ENCODE data around the gene CELF2.

CELF2 gene

GRCh38 chr10:11063856-11064255 lies 46.2 kb downstream of the CELF2 start:
- no peak for DNase-seq

DNA sequence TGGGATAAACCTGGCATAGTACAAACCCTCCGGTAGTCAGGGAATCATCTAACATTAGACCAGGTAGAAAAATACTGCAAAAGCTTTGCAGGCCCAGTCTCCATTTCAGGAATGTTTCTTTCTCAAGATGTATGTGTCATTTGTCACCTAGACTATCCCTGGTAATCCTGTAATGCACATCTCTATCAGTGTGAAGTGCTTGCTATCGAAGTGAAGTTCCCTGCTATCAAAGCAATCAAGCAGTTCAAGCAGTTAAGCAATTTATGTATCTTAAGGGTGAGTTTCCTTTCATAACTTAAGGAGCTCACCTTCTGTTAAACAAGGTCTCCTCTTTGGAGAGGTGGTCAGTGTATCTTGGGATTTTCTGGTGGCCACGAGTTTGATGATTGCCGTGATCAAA lies 47.2 kb downstream of the CELF2 start:
- no peak for DNase-seq

GRCh38 chr10:11065567-11065966 lies 47.9 kb downstream of the CELF2 start:
- no peak for DNase-seq

DNA sequence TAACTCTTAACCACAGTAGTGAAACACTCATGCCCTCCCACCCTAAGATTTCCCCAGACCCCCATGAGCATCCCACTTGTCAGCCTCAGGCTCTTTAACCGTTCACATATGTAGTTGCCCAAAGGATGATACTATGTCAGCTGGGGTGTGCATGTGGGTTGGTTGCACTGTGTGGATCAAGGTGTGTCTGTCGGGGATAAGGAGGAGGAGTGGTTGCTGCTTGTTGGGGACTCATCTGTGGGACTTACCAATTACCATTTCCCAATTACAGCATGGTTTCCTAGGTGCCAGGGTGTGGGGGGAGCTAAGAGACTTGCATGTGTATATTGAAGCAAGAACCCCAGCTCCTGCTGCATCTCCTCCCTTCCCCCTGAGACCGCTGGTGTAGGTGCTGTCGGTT lies 48.8 kb downstream of the CELF2 start:
- no peak for DNase-seq

DNA sequence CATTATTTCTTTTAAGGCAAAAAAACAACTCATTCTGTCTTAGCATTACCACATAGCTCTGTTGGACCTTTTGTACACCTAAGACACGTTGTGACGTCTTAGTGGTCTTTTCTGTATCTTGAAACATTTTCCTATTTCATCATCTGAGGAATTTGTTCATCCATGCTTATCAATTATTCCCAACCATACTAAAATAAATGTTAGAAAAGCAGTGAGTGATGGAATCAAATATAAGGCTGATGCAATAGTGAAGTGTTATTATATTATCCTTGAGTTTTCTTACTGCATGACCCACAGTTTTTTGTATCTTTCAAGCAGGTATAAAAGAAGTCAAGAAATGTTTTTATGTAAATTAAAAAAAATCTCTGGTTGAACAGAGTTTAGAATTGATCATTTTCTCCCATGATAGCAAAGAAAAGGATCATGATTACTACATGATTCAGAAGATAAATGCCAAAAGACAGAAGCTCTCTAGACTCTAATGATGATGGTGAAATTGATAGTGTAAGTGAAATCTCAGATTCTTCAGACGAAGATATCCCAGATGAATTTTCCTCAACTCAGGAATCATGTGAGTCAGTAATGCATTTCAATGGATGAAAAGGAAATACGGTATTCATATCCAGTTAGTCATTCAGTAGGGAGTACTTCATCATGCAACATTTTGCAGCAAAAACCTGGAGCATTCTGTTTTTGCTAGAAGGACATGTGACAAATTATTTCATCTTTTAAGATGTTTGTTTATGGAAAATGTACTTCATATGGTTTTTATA lies 51.4 kb downstream of the CELF2 start:
- no peak for DNase-seq

- DNase-seq = no peak
Measured at GRCh38 chr10:11073410-11073809, 55.7 kb downstream of the CELF2 start.

DNA sequence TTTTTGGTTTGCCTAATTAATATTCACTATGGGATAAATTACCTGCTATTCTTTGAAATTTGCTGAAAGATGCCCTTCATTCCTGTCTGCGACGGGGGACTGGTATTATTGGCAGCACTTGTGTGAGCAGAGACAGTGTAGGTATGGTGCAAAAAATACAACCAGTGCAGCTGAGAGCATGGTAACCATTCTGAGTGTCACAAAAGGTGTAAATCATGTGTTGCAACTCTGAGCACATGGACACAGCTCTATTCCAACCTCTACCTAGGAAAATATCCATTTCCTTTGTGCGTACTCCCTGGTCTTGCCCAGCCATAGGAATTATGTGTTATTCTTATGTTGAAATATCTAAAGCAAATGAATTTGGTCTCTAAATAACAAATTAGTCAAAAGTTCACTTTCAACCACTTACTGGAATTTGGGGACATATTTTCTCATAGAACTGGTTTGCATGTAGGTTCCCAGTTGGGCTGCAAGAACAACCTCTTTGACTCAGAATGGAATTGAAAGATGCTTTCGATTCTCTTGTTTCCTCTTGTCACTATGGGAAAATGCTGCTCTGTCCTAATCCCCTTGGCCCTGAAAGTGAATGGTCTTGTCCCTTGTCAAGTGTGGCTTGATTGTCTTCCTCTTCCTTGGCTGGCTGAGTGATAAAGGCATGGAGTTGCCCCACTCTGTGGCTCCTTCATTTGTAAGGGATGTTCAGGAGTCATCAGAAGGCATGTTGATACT lies 57.0 kb downstream of the CELF2 start:
- DNase-seq = peak; percentile 9

DNA sequence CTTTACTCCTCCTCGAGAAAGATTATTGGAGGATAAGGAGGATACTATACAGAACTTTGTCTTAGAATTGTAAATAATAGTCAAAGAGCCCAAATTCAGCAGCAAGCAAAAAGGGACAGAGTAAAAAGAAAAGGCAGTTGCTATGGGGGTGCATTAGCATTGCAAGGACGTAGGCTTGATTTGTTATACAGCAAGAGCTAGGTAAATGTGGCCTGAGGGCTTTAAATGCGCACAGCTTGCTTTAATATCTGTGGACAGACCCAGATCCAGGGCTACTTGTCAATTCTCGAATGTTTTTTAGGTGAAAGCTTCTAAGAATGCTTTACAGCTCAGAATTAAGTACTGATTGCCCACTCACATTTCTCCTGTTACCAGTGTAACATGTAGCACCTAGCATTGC lies 58.5 kb downstream of the CELF2 start:
- no peak for DNase-seq

DNA sequence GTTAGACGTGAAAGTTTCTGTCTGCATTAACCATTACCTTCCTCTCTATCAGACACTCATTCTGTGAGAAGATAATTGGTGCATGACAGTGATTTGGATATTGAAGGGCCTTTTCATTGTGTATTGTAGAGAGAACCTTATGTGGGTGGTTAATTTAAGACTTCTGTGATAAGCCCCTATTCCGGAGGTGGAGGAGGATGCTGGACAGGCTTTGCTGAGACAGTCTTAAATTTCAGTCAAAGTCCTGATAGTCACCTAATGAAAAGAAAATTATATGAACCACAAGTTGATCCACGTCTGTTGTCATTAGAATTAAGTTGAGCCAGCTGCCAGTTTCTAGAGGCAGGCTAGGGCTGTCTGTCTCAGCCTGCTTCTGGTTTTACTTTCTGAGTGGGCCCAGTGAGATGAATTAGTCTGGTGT lies 62.9 kb downstream of the CELF2 start:
- DNase-seq = no peak

DNA sequence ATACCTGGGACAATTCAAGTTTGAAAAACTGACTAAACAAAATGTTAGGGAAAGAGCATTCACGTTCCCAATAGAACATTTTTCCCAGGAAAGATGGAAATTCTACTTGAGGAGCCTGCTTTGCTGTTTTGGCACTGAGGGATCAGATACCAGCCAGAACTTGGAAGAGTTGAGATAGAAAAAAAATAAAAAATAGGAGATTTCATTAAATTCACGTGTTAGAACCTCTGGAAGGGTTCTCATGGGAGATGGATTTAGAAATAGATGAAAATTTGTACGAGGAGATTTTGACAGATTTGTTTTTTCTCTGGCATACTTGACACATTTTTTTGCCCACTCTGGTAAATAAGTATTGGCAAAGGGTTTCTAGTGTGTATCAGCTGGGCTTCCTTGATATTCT lies 63.7 kb downstream of the CELF2 start:
- DNase-seq = no peak

- no peak for DNase-seq
Measured at GRCh38 chr10:11082526-11082925, 64.9 kb downstream of the CELF2 start.

DNA sequence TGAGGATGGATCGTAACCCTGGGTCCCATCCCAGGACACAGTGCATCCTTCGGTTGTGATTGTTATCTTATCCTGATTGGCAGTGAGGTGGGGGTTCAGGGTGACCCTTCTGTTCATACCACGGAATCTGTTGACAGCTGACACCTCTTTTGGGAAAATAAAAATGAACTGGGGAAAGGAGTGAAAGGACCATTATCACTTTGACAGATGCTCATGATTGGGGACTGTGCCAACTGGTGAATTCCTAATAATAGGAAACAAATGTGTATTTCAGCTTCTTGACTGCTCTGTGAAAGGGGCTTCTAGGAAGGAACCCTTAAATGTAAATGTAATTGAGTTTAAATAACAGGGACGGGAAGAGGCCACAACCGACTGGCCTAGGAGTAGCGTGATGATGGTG lies 65.4 kb downstream of the CELF2 start:
- no peak for DNase-seq

- no peak for DNase-seq
Measured at GRCh38 chr10:11085545-11085944, 67.9 kb downstream of the CELF2 start.

DNA sequence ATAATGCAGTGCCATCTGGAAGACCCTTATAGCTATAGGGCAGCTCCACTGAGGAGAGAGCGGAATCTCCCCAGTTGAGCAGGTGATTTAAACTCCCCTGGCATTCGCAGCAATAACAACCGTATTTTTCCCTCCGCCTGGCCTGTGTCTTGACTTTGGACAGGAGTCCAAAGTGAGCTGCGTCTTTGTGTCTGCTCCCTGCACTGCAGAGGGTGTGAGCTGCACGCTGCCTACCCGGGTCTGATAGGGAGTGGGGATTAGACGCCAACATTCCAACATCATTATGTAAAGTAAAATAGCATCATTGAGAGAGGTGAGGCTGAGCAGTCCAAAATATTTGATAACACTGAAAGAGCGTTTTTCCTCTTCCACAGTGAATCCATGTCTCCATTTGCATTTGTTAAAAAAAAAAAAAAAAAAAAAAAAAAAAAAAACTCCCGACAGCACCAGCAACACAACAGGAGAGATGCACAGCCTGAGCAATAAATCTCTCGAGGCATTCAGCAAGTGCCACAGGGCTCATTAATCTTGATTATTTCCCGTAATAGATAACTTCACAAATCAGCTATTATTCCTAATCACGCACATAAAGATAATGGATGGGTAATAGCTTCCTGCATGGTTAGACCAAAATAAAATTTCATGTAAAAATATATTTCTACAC lies 68.6 kb downstream of the CELF2 start:
- DNase-seq = no peak

DNA sequence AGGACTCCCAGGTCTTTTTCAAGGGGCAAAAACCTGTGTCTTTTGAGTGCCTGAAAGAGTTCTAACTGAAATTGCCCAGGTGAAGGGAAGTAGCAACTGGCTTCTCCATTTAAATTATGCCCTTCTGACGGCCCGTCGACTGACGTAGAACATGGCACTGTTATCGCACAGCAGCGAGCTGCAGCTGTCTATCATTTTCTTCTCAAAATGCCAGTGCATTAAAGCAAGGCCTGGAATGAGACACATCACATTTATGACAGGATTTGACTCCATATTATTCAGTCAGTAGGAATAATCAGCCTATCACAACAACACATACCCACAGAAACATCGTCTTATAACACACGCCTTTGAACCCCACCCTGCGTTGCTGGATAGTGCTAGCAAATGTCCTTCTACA lies 69.7 kb downstream of the CELF2 start:
- no peak for DNase-seq

DNA sequence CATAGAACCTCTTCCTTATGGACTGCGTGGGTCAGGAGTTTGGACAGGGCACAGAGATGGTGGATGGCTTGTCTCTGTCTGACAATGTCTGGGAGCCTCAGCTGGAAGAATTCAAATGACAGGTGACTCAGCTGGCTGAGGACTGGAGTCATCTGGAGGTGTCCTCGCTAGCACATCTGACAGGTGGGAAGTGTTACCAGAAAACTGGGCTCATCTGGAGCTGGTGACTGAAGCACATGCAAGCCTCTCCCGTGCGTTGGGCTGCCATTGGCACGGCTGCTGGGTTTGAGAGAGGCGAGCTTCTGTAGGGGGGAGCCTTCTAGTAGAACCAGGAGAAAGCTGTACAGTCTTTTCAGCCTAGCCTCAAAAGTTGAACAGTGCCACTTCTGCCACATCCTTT lies 71.0 kb downstream of the CELF2 start:
- no peak for DNase-seq

GRCh38 chr10:11089272-11089671 lies 71.6 kb downstream of the CELF2 start:
- DNase-seq = no peak

DNA sequence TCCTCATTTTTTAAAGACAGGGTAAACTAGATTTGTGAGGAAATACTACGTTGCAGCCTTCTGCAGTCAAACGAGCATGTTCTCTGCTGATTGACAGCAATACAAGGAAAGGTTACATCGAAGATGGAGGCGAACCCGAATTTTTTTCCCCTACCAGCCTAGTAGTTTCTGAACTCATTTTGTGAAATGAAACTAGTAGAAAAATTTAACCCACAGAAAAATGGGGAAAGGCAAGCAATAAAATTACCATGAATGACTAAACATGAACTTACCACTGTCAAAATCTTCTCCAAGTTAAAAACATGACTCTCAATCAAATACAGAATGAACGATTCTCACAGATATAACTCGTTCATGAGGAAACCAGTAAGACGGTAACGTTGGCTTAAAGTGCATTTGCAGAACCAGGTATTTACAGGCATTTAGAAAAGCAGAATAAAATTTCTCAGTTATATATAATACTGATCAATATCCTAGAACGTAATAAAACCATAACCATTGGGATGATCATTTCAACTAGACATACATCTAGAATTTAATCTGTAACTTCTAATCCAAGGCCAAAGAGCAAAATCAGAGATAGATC lies 73.9 kb downstream of the CELF2 start:
- no peak for DNase-seq

DNA sequence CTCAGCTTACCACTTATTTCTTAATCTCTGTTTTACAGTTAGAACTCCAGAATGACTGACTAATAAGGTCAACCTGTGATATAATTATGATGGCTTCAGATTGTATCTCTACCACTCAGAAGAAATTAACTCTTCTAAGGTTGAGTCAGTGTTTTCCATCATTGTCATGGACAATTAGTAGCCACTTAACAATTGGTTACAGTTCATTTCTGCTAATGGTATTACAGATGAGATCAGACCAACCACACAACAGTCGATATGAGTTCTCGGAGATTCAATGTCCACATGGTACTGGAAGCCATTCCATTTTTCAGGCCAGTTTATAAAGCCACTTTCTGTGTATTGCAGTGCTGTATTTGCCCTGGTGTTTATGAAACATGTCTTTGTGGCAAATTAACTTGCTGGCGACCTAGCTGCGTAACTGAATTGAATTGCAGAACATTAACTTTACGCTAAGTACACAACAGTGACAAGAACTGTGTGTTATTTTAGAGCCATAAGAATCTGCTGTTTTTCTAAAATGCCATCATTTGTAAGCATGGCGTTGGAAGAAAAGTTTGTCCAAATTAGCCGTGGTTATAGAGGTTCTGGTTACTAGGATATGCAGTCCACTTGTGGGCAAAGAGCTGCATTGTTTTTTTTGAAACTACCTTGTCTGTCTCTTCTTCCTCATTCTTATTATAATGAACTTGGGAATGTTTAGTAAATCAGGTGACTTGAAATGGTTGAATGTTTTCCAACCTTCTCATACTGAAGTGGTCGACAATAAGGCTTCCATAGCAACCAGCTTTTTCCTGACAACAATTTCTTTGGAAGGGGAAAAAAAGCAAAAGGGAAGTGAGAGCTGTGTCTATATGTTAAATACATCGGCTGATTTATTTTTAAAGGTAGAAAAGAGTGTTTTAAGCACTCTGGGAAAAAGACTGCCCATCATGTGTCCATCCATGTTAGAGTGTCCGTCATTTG lies 76.4 kb downstream of the CELF2 start:
- no peak for DNase-seq

- DNase-seq = no peak
Measured at GRCh38 chr10:11095374-11095801, 77.7 kb downstream of the CELF2 start.

DNA sequence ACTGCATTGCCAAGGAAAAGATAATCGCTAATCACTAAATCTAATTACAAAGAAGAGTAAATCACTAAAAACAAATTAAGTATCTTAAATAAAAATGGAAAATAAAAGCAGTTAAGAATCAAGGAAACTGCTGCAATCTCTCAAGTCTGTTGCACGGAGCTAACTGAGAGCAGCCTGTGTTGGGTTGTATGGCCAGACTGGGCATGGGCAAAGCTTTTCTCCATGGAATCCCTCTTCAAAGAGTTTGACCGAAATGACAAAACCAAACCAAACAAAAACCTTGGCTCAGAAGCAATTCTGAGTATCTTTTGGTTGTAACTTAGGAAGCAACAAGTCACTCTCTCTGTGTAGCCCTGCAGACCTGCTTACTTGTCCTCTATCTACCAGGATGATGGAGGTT lies 78.8 kb downstream of the CELF2 start:
- DNase-seq = no peak

DNA sequence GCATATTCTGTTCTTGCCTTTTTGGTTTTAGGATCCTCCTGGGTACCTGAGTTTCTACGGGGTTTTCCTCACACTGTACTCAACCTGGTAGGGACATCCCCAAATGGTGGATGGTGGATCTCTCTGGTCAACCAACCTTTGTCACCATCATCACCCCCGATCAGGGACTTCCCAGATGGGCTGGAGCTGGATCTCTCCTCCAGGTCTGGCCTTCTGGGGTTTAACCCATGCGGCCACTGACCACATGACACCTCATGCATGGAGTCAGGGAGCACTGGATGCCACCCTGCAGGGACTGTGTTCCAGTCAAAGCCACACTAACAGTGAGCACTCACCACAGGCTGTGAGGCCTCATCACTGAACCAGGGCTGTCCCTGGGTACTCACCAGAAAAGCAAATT lies 80.0 kb downstream of the CELF2 start:
- DNase-seq = no peak
